OCI-LY1 (cell line): ENCODE measurements around the gene CTSH.
"Not testable (repeated sequence)": the region's sequence is repeated elsewhere in the genome, so short reads cannot be mapped to it uniquely, and the experiment has no call there.

Source experiments
- H2AFZ ChIP-seq: fragments of 200-600 bp; sonication (generic), shearing (Covaris generic); 2 replicates; pipeline ENCODE4 v1.6.0; 2014; ENCODE audit warnings: antibody characterized with exemption, mild to moderate bottlenecking, low read length
- H3F3A ChIP-seq: fragments of 200-600 bp; sonication (generic), shearing (Covaris generic); 2 replicates; pipeline ENCODE4 v1.6.0; 2014; ENCODE audit warnings: mild to moderate bottlenecking, antibody characterized with exemption, low read length, moderate library complexity; ENCODE audit not compliant: insufficient read depth
- H3K27ac ChIP-seq: fragments of 200-600 bp; sonication (generic); 2 replicates; pipeline ENCODE4 v1.5.1; 2014; ENCODE audit warnings: low read length, mixed run types, mild to moderate bottlenecking, low read depth; ENCODE audit not compliant: poor library complexity, severe bottlenecking
- H3K27me3 ChIP-seq: fragments of 200-600 bp; sonication (generic); 2 replicates; pipeline ENCODE4 v1.6.0; 2014; ENCODE audit warnings: antibody characterized with exemption, mild to moderate bottlenecking, low read length, moderate library complexity; ENCODE audit not compliant: insufficient read depth
- H3K36me3 ChIP-seq: fragments of 200-600 bp; sonication (generic); 2 replicates; pipeline ENCODE4 v1.6.1; 2014; ENCODE audit warnings: mild to moderate bottlenecking, antibody characterized with exemption, low read length, moderate library complexity, mixed read lengths; ENCODE audit not compliant: insufficient read depth
- H3K4me1 ChIP-seq: fragments of 200-600 bp; sonication (generic); 2 replicates; pipeline ENCODE4 v1.5.1; 2014; ENCODE audit warnings: mild to moderate bottlenecking, low read length, moderate library complexity; ENCODE audit not compliant: insufficient read depth, severe bottlenecking
- H3K4me2 ChIP-seq: fragments of 200-600 bp; sonication (generic), shearing (Covaris generic); 2 replicates; pipeline ENCODE4 v1.6.1; 2014; ENCODE audit warnings: low read length
- H3K4me3 ChIP-seq: fragments of 200-600 bp; sonication (generic); 2 replicates; pipeline ENCODE4 v1.5.1; 2014; ENCODE audit warnings: low read length, low read depth, mild to moderate bottlenecking, mixed read lengths; ENCODE audit not compliant: poor library complexity, severe bottlenecking
- H3K79me2 ChIP-seq: fragments of 200-600 bp; shearing (Covaris generic); 2 replicates; pipeline ENCODE4 v1.6.1; 2016; ENCODE audit warnings: mixed run types, low read length, mixed read lengths; ENCODE audit not compliant: insufficient read depth
- H3K9ac ChIP-seq: fragments of 200-600 bp; sonication (generic), shearing (Covaris generic); 2 replicates; pipeline ENCODE4 v1.6.1; 2014; ENCODE audit warnings: mild to moderate bottlenecking, low read length, mixed read lengths
- H3K9me2 ChIP-seq: fragments of 200-600 bp; sonication (generic), shearing (Covaris generic); 2 replicates; pipeline ENCODE4 v1.6.1; 2014; ENCODE audit warnings: low read depth, mild to moderate bottlenecking, low read length, mixed read lengths
- H3K9me3 ChIP-seq: fragments of 200-600 bp; shearing (Covaris generic); 2 replicates; pipeline ENCODE4 v1.6.1; 2014; ENCODE audit warnings: low read length, mixed read lengths
- H4K20me1 ChIP-seq: fragments of 200-600 bp; sonication (generic), shearing (Covaris generic); 2 replicates; pipeline ENCODE4 v1.6.0; 2016; ENCODE audit warnings: mild to moderate bottlenecking, low read length; ENCODE audit not compliant: insufficient read depth
- EZH2 ChIP-seq: fragments of 200-600 bp; sonication (generic), shearing (Covaris generic); IDR thresholded peaks from 2 replicates; pipeline ENCODE4 v1.8.0; 2017; ENCODE audit warnings: borderline replicate concordance, mixed run types, mild to moderate bottlenecking, antibody characterized with exemption, low read length, moderate library complexity, mixed read lengths
- TF ChIP-seq, protein P1 (sequence below): fragments of 200-600 bp; sonication (generic), shearing (Covaris generic); IDR thresholded peaks from 2 replicates; pipeline ENCODE4 v1.5.1; 2017; ENCODE audit warnings: mild to moderate bottlenecking, antibody characterized with exemption, low read length, moderate library complexity, mixed read lengths

CTSH gene

DNA sequence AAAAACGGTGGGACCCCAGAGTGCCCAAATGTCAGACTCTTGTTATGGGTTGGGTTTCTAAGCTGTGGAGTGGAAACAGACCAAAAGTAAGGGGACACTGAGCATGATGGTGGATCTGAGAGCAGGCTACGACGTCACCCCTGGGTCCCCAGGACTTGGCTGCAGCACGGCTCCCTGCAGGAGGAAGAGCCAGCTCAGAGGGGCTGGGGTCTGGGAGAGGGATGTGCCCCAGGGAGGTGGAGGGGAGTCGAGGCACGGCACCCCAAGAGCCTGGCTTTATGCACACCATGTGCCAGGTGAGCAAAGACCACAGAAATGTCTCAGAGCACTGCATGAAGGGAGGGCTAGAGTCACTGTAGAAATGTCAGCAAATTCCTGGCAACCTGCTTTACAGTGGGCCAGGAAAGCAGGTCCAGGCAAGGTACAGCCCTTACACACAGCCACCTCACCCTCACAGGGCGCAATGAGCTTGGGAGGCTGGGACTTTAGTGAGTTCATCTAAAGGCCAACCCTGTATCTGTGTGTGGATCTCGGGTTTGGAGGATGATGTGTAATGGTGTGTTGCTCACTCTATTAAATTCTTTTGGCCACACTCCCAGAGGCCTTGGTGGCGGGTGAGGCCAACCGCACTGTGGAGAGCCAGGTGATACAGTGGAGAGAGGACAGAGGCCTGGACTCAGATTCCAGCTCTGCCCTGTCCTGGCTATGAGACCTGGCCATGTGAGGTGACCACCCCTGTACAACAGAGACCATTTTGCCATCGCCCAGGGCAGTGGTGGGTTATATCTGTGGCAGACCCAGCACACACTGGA lies 14.1 kb downstream of the CTSH start:
- Histone ChIP-seq H3K4me2 (no peak overlapping the region), H3K79me2 (no peaks in the 10 kb centered on the region), H2AFZ (no peak overlapping the region), H3K9me3 (no peaks in the 10 kb centered on the region), H3F3A (no peaks in the 10 kb centered on the region), H4K20me1 (no peaks in the 10 kb centered on the region), H3K36me3 (peaks cover 53% of the 10 kb centered on the region), H3K27me3 (no peaks in the 10 kb centered on the region), H3K9me2 (no peaks in the 10 kb centered on the region), H3K4me1 (peaks cover 14% of the 10 kb centered on the region), H3K9ac (no peak overlapping the region), H3K4me3 (no peak overlapping the region), H3K27ac (no peak overlapping the region)
- TF ChIP-seq EZH2: no peak
- TF ChIP-seq, protein P1, sequence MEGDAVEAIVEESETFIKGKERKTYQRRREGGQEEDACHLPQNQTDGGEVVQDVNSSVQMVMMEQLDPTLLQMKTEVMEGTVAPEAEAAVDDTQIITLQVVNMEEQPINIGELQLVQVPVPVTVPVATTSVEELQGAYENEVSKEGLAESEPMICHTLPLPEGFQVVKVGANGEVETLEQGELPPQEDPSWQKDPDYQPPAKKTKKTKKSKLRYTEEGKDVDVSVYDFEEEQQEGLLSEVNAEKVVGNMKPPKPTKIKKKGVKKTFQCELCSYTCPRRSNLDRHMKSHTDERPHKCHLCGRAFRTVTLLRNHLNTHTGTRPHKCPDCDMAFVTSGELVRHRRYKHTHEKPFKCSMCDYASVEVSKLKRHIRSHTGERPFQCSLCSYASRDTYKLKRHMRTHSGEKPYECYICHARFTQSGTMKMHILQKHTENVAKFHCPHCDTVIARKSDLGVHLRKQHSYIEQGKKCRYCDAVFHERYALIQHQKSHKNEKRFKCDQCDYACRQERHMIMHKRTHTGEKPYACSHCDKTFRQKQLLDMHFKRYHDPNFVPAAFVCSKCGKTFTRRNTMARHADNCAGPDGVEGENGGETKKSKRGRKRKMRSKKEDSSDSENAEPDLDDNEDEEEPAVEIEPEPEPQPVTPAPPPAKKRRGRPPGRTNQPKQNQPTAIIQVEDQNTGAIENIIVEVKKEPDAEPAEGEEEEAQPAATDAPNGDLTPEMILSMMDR: no peak

DNA sequence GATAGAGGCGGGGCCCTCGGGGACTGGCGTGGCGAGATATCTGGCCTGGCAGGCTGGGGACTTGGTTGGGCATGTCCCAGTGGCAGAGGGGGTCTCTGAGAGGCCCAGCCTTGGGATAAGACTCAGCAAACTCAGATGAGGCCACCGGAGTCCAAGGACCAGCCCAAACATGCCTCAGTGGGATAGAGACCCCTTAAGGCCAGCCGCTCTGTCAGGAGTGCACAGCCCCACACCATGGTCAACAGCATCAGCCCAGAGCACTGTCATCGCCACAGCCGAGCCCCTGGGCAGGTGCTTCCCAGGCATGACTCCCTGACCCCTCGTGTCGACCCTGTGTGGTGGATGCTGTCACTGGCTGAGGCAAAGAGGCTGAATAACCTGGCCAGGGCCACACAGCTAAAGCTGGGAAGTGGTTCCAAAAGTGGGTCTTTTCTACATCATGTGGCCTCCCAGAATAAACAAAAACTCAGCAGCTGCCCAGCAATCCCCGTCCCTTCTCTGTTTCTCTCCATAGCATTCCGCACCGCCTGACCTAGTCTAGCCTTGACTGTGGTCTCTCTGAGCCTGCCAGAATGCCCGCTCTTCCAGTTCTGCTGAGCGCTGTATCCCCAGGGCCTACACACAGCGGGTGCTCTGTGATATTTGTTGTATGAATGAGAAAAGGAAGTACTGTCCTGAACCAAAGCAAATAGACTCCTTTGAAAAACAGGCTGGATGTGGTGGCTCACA lies 15.1 kb downstream of the CTSH start:
- Histone ChIP-seq H3K9me3 (no peaks in the 10 kb centered on the region), H3K36me3 (peaks cover 54% of the 10 kb centered on the region), H4K20me1 (no peaks in the 10 kb centered on the region), H3K9ac (no peak overlapping the region), H2AFZ (no peak overlapping the region), H3K4me3 (no peak overlapping the region), H3K79me2 (no peaks in the 10 kb centered on the region), H3K27ac (no peak overlapping the region), H3K27me3 (no peaks in the 10 kb centered on the region), H3F3A (no peaks in the 10 kb centered on the region), H3K9me2 (no peaks in the 10 kb centered on the region), H3K4me1 (peaks cover 14% of the 10 kb centered on the region), H3K4me2 (no peak overlapping the region)
- TF ChIP-seq, protein P1: no peak
- no peak for TF ChIP-seq EZH2

- H3K27me3 ChIP-seq: no peaks in the 10 kb centered on the region
- H3K36me3 ChIP-seq: peaks cover 45% of the 10 kb centered on the region; the same call in 1 of the 2 replicates
- no peak overlapping the region for H3K9ac ChIP-seq
- no peak overlapping the region for H2AFZ ChIP-seq
- no peaks in the 10 kb centered on the region for H4K20me1 ChIP-seq
- H3K4me2 ChIP-seq: no peak overlapping the region
- H3F3A ChIP-seq: no peaks in the 10 kb centered on the region
- H3K4me3 ChIP-seq: no peak overlapping the region
- peaks cover 14% of the 10 kb centered on the region for H3K4me1 ChIP-seq
- no peak for TF ChIP-seq EZH2
- no peak overlapping the region for H3K27ac ChIP-seq
- no peaks in the 10 kb centered on the region for H3K79me2 ChIP-seq
- no peaks in the 10 kb centered on the region for H3K9me2 ChIP-seq
- no peaks in the 10 kb centered on the region for H3K9me3 ChIP-seq
Measured at GRCh38 chr15:78928616-78929093, 16.2 kb downstream of the CTSH start.

GRCh38 chr15:78928176-78928575 lies 16.7 kb downstream of the CTSH start:
- H3K4me3 ChIP-seq, H4K20me1 ChIP-seq, H2AFZ ChIP-seq, H3K9me2 ChIP-seq, H3F3A ChIP-seq, H3K9me3 ChIP-seq, H3K9ac ChIP-seq, H3K27me3 ChIP-seq, H3K79me2 ChIP-seq, H3K4me2 ChIP-seq: not testable (repeated sequence)
- Histone ChIP-seq H3K4me1 (peaks cover 14% of the 10 kb centered on the region), H3K36me3 (peaks cover 45% of the 10 kb centered on the region; the same call in 1 of the 2 replicates), H3K27ac (peak overlapping the region; percentile 60)
